B cell (primary cell): Measurements from ENCODE around the gene ATG16L1.

Experiments
- EZH2 ChIP-seq: IDR thresholded peaks from 2 replicates; pipeline ENCODE4 v1.6.1; 2012; ENCODE audit warnings: borderline replicate concordance, low read depth, mild to moderate bottlenecking, moderate library complexity, low read length; ENCODE audit not compliant: insufficient read depth, poor library complexity, severe bottlenecking
- TF ChIP-seq, protein P1 (sequence below): fragments of 200-600 bp; IDR thresholded peaks from one replicate; pipeline ENCODE4 v1.8.0; 2022; ENCODE audit warnings: antibody characterized with exemption, mild to moderate bottlenecking

- TF ChIP-seq, protein P1, sequence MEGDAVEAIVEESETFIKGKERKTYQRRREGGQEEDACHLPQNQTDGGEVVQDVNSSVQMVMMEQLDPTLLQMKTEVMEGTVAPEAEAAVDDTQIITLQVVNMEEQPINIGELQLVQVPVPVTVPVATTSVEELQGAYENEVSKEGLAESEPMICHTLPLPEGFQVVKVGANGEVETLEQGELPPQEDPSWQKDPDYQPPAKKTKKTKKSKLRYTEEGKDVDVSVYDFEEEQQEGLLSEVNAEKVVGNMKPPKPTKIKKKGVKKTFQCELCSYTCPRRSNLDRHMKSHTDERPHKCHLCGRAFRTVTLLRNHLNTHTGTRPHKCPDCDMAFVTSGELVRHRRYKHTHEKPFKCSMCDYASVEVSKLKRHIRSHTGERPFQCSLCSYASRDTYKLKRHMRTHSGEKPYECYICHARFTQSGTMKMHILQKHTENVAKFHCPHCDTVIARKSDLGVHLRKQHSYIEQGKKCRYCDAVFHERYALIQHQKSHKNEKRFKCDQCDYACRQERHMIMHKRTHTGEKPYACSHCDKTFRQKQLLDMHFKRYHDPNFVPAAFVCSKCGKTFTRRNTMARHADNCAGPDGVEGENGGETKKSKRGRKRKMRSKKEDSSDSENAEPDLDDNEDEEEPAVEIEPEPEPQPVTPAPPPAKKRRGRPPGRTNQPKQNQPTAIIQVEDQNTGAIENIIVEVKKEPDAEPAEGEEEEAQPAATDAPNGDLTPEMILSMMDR, result no peak
- TF ChIP-seq EZH2, result no peak
Observed at GRCh38 chr2:233281992-233282603, 30.6 kb downstream of the ATG16L1 start.
